SU-DHL-6 (cell line): ENCODE data around the gene FADS1.

Experiments used
- H2AFZ ChIP-seq: fragments of 200-600 bp; sonication (generic); 2 replicates; pipeline ENCODE4 v1.6.1; 2014; ENCODE audit warnings: low read depth, mild to moderate bottlenecking, moderate library complexity, mixed read lengths, antibody characterized with exemption, low read length; ENCODE audit not compliant: severe bottlenecking
- H3F3A ChIP-seq: fragments of 200-600 bp; shearing (Covaris generic); 2 replicates; pipeline ENCODE4 v1.6.0; 2016; ENCODE audit warnings: antibody characterized with exemption, mild to moderate bottlenecking; ENCODE audit not compliant: insufficient read depth
- H3K27ac ChIP-seq: fragments of 200-600 bp; sonication (generic); 2 replicates; pipeline ENCODE4 v1.5.1; 2016; ENCODE audit warnings: low read depth, mild to moderate bottlenecking, low read length, moderate library complexity, mixed read lengths
- H3K27me3 ChIP-seq: fragments of 200-600 bp; sonication (generic), shearing (Covaris generic); 2 replicates; pipeline ENCODE4 v1.6.0; 2014; ENCODE audit warnings: mild to moderate bottlenecking, low read length
- H3K36me3 ChIP-seq: fragments of 200-600 bp; sonication (generic); 2 replicates; pipeline ENCODE4 v1.6.1; 2014; ENCODE audit warnings: mild to moderate bottlenecking, low read length, mixed read lengths
- H3K4me2 ChIP-seq: fragments of 300-600, 200-600 bp; shearing (Covaris generic), sonication (generic); 2 replicates; pipeline ENCODE4 v1.6.0; 2014; ENCODE audit warnings: low read length, low read depth, mild to moderate bottlenecking; ENCODE audit not compliant: poor library complexity, severe bottlenecking
- H3K4me3 ChIP-seq: fragments of 200-600 bp; sonication (generic); 2 replicates; pipeline ENCODE4 v1.5.1; 2014; ENCODE audit warnings: antibody characterized with exemption, low read length, mild to moderate bottlenecking, mixed read lengths; ENCODE audit not compliant: insufficient read depth, poor library complexity, severe bottlenecking
- H3K79me2 ChIP-seq: fragments of 200-600 bp; sonication (generic); 2 replicates; pipeline ENCODE4 v1.6.1; 2014; ENCODE audit warnings: mild to moderate bottlenecking, low read length, moderate library complexity; ENCODE audit not compliant: insufficient read depth
- H3K9ac ChIP-seq: fragments of 200-600 bp; sonication (generic); 2 replicates; pipeline ENCODE4 v1.7.0; 2014; ENCODE audit warnings: mild to moderate bottlenecking, low read length
- H3K9me2 ChIP-seq: fragments of 200-600 bp; sonication (generic); replicated peaks from 2 replicates; pipeline ENCODE4 v1.6.1; 2014; ENCODE audit warnings: low read length; ENCODE audit not compliant: insufficient read depth
- H3K9me3 ChIP-seq: fragments of 200-600 bp; sonication (generic); 2 replicates; pipeline ENCODE4 v1.6.1; 2014; ENCODE audit warnings: low read length, mixed read lengths; ENCODE audit not compliant: insufficient read depth
- H4K20me1 ChIP-seq: fragments of 200-600 bp; sonication (generic); 2 replicates; pipeline ENCODE4 v1.6.1; 2014; ENCODE audit warnings: low read depth, mild to moderate bottlenecking, antibody characterized with exemption, low read length, moderate library complexity, mixed read lengths
- EZH2phosphoT487 ChIP-seq: fragments of 200-600 bp; sonication (generic), shearing (Covaris generic); conservative IDR thresholded peaks from 2 replicates; pipeline ENCODE4 v1.6.1; 2018; ENCODE audit warnings: mild to moderate bottlenecking, antibody characterized with exemption, low read length, moderate library complexity, mixed read lengths
- TF ChIP-seq, protein P1 (sequence below): fragments of 200-600 bp; sonication (generic); IDR thresholded peaks from one replicate; pipeline ENCODE4 v1.5.1; 2017; ENCODE audit warnings: antibody characterized with exemption, mild to moderate bottlenecking, low read length, moderate library complexity; ENCODE audit not compliant: insufficient read depth, poor library complexity, severe bottlenecking

Gene FADS1

DNA sequence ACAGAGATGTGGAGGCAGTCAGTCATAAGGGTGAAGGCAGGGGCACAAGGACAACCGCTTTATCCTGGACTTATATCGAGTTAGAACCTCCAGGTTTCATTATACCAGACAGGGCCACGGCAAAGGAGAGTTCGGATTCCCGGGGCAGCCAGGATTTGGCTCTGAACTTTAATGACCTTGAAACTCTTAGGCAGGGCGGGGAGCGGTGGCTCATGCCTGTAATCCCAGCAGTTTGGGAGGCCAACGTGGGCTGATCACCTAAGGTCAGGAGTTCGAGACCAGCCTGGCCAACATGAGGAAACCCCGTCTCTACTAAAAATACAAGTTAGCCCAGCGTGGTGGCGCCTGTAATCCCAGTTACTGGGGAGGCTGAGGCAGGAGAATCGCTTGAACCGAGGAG lies 65.4 kb downstream of the FADS1 start:
- Histone ChIP-seq H4K20me1 (no peaks in the 10 kb centered on the region), H3K79me2 (no peaks in the 10 kb centered on the region), H3K9me2 (no peaks in the 10 kb centered on the region), H3K9me3 (no peaks in the 10 kb centered on the region), H3F3A (no peaks in the 10 kb centered on the region), H3K27me3 (no peaks in the 10 kb centered on the region), H3K4me3 (no peak overlapping the region), H3K9ac (no peak overlapping the region), H3K27ac (no peak overlapping the region), H3K36me3 (no peaks in the 10 kb centered on the region), H2AFZ (no peak overlapping the region), H3K4me2 (no peak overlapping the region)
- TF ChIP-seq, protein P1, sequence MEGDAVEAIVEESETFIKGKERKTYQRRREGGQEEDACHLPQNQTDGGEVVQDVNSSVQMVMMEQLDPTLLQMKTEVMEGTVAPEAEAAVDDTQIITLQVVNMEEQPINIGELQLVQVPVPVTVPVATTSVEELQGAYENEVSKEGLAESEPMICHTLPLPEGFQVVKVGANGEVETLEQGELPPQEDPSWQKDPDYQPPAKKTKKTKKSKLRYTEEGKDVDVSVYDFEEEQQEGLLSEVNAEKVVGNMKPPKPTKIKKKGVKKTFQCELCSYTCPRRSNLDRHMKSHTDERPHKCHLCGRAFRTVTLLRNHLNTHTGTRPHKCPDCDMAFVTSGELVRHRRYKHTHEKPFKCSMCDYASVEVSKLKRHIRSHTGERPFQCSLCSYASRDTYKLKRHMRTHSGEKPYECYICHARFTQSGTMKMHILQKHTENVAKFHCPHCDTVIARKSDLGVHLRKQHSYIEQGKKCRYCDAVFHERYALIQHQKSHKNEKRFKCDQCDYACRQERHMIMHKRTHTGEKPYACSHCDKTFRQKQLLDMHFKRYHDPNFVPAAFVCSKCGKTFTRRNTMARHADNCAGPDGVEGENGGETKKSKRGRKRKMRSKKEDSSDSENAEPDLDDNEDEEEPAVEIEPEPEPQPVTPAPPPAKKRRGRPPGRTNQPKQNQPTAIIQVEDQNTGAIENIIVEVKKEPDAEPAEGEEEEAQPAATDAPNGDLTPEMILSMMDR = no peak
- TF ChIP-seq EZH2phosphoT487 = no peak

DNA sequence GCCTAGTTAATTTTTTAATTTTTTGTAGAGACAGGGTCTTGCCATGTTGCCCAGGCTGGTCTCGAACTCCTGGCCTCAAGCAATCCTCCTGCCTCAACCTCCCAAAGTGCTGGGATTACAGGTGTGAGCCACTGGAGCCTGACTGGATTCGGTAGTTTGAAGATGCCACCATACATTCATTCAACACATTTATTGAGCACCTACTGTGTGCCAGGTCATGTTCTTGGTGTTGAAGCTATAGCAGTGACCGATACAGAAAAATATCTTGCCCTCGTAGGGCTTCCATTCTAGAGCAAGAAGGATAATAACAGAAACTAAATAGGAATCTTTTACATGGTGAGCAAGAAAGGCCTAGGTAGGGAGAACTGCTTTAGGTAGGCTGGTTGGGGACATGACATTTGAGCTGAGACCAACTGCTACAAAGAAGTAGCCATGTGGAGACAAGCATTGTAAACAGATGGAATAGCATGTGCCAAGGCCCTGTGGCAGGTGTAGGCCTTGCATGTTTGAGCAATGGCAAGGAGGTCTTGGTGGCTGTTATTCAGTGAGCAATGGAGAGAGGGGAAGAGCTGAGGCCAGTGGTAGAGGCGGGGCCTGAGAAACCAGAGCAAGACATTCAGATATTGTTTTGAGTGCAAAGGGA lies 66.1 kb downstream of the FADS1 start:
- Histone ChIP-seq H4K20me1 (no peaks in the 10 kb centered on the region), H2AFZ (no peak overlapping the region), H3K79me2 (no peaks in the 10 kb centered on the region), H3K9me3 (no peaks in the 10 kb centered on the region), H3K27me3 (no peaks in the 10 kb centered on the region), H3F3A (no peaks in the 10 kb centered on the region), H3K27ac (no peak overlapping the region), H3K9ac (no peak overlapping the region), H3K4me3 (no peak overlapping the region), H3K36me3 (no peaks in the 10 kb centered on the region), H3K4me2 (no peak overlapping the region), H3K9me2 (no peaks in the 10 kb centered on the region)
- TF ChIP-seq, protein P1 = no peak
- TF ChIP-seq EZH2phosphoT487 = no peak
